HL-60 (cell line): ENCODE results near the gene LALBA.

ENCODE experiments used
- CTCF ChIP-seq: IDR thresholded peaks from one replicate; pipeline ENCODE4 v1.5.1; 2011; ENCODE audit warnings: low read length, control low read depth, inconsistent platforms; ENCODE audit not compliant: insufficient read depth
- POLR2AphosphoS5 ChIP-seq: IDR thresholded peaks from 2 replicates; pipeline ENCODE4 v1.6.1; 2012; ENCODE audit warnings: low read depth

DNA sequence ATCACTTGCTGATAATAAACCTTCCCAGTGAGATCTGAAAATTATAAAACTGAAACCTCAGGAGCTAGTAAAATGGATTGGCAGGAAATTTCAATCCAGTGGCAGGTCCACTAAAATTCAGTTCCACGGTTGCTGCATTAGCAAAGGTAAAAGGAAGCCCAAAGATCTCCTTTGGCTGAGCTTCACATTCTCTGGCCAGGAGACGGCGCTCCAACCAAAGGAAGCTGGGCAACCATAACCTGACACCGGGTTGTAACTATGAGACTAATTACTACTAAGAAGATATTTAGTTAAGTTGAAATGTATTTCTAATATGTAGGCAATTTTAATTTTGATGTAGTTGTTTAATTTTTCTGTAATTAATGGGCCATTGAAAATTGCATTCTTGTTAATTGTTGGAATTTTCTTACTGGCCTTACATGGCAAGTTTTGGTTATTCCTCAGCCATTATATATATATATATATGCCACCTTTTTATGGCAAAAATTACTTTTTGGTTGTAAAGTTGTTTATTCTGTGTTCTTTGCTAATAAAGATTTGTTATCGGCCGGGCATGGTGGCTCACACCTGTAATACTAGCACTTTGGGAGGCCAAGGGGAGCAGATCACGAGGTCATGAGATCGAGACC lies 27.4 kb downstream of the LALBA start:
- TF ChIP-seq CTCF (peak; percentile 90), POLR2AphosphoS5 (no peak)
